ENCODE results near the gene ITPRID2.

Gene ITPRID2

GRCh38 chr2:181891258-181891965 is at the start of gene ITPRID2:
ITPRID2 (plus strand) TSS chr2:181891730; CDS start chr2:181892067, 337 bp downstream.
- peak; percentile 60 for DNase-seq (ENCODE audit: low read depth)

- no peak for DNase-seq (ENCODE audit: low read depth)
Observed at GRCh38 chr2:181844551-181845290, 46.8 kb upstream of the ITPRID2 start.

DNA sequence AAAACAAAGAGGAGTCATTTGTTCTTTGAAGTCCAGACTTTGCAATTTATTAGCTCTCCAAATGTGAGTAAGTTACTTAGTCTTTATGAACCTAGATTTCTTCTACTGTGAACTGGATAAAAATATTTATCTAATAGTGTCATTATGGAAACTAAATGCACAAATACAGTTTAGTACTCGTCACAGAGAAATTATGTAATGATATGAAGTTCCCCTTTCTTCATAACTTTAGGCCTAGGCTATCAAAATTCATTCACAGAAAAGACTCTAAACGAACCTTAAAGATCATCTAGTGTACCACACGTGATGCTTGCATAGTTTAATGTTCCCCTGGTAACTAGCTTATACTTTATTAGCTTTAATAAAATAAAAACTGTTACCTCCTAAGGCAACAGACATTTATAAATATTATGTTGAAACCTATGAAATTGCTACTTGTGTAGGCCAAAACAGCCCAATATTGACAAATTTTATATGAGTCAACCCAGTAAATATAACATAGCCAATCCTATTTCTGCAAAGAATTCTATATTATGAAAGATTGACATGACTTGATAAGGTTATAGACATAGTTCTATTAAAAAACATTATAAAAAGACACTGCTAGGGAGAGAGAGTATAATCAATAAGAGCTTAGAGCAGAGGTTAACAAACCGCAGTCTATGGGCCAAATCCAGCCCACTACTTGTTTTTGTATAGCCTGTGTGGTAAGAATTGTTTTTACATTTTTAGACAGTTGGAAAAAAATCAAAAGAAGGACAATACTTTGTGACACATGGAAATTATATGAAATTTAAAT is 44.9 kb upstream of the ITPRID2 start:
- no peak for DNase-seq (ENCODE audit: low read depth)

GRCh38 chr2:181847198-181847556 is 44.4 kb upstream of the ITPRID2 start:
- DNase-seq (ENCODE audit: low read depth): no peak

GRCh38 chr2:181847702-181848101 is 43.8 kb upstream of the ITPRID2 start:
- DNase-seq (ENCODE audit: low read depth): no peak

DNA sequence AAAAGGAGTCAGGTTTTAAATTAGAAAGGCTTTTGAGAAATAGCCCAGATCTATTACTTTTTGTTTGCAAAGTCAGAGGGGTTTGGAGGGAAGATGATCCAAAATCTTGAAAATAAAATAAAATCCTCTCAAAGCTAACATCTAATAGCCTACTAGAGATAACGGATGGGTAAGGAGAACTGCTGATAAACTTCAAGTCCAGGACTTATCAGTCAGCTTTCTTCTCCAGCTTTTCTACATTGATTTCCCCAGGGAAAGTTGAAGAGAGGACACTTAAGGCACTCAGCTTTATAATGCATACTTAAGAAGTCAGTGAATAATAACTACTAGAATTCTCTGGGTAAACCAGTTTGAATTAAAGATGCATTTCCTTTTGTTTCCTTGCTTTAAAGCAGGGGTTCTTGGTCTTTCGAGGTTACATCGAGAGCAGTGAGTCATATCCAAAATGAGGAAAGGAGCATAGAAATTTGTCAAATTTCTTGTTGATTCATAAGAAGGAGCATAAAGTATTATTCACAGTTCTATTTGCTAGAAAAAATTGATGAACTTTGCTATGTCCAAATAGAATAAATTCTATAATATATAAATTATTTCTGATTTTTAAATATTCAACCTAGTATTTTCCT is 43.2 kb upstream of the ITPRID2 start:
- no peak for DNase-seq (ENCODE audit: low read depth)

DNA sequence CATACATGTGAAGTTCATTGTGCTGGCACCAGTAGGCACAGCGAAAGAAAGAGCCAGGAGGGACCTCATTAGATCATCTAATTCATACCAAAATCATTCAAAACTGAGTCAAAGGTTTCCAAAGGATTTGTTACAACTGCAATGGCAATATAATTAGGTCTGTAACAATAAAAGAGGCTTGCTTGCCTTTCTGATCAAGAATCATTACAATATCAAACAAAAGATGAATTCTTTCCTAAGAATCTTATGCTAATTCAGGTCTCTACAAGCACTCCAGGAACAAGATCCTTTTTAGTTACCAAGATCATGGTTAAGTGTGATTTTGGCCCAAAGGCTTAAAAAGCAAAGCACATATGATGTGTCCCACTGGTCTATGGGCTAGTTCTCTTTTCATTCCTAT is 41.9 kb upstream of the ITPRID2 start:
- DNase-seq (ENCODE audit: low read depth): no peak

- no peak for DNase-seq (ENCODE audit: low read depth)
Observed at GRCh38 chr2:181850936-181851560, 40.5 kb upstream of the ITPRID2 start.

- DNase-seq (ENCODE audit: low read depth): no peak
Observed at GRCh38 chr2:181851726-181852125, 39.8 kb upstream of the ITPRID2 start.

GRCh38 chr2:181853696-181854095 is 37.8 kb upstream of the ITPRID2 start:
- no peak for DNase-seq (ENCODE audit: low read depth)

- no peak for DNase-seq (ENCODE audit: low read depth)
Observed at GRCh38 chr2:181857483-181857882, 34.0 kb upstream of the ITPRID2 start.

DNA sequence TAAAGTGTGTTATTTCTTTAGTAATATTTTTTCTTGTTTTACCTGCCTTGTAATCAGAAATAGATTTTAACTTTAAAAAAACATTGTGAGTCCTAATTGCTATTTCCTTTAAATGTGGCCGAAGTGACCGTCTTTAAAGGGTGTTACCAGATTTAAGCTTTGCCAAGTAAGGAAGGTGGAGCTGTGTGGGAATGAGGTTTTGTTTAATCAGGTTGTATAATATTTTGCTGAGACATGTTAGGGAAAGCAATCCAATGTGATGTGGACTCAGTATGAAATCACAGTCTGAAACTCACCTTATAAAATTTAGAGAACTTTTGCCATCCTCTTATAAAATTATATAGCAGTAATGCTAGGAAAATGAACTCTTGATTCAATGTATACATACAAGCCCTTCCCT is 32.9 kb upstream of the ITPRID2 start:
- DNase-seq (ENCODE audit: low read depth): no peak

- no peak for DNase-seq (ENCODE audit: low read depth)
Observed at GRCh38 chr2:181859123-181859522, 32.4 kb upstream of the ITPRID2 start.

DNA sequence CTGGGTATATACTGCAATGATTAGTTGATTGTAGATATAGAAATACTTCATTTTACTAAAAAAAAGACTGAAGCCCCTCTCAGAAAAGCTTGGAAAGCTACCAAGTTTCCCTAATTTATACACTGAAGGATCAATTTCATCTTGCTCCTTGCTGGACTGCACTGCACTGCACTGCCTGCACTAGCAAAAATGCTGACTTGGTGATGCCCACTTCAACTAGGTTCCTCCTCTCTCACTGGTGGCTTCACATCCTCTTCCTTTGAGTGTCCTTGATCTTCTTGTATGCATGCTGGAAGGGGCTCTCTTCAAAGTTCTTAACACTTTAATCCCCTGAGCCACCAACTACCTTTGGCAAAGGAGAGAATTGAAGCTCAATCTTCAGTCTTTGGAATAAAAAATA is 31.7 kb upstream of the ITPRID2 start:
- DNase-seq (ENCODE audit: low read depth): no peak

- no peak for DNase-seq (ENCODE audit: low read depth)
Observed at GRCh38 chr2:181861379-181861778, 30.2 kb upstream of the ITPRID2 start.

- DNase-seq (ENCODE audit: low read depth): no peak
Observed at GRCh38 chr2:181862583-181863281, 28.8 kb upstream of the ITPRID2 start.

DNA sequence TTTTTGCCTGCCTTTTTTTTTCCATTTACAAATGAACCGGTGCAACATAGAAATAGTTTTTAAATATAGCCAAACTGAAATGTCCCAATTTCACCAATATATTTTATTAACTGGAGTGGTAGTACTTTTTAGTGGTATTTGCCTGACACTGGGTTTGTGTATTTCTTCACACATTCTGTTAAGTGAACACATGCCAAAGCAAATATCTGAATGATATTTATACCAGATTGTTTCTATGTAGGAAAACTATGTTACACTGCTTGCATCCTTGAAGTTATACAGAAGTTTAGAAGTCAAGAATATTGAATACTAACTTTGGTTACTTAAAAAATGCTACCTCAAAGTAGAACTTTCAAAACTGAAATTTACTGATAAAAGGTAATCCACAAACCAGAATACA is 19.4 kb upstream of the ITPRID2 start:
- DNase-seq (ENCODE audit: low read depth): no peak

GRCh38 chr2:181876614-181877063 is 14.9 kb upstream of the ITPRID2 start:
- no peak for DNase-seq (ENCODE audit: low read depth)

DNA sequence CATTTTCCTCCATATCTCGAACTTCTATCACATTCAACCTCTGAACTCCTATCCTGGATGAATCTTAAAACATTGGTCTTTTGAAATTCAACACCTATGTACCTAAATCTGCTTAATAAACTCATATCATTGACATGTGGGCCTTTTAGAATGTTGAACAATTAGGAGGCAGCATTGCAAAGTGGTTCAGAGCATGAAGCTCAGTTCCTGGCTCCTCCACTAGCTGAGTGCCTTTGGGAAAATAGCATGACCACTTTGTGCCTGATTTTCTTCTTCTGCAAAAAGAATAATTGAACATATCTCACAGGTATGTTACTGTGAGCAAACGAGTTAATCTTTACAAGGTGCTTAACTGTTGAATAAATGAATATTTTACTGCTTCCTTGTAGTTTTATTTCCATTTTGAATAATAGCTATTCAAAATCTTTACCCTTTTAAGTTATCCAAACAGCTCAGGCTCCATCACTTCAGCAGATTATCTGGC is 14.3 kb upstream of the ITPRID2 start:
- DNase-seq (ENCODE audit: low read depth): no peak

DNA sequence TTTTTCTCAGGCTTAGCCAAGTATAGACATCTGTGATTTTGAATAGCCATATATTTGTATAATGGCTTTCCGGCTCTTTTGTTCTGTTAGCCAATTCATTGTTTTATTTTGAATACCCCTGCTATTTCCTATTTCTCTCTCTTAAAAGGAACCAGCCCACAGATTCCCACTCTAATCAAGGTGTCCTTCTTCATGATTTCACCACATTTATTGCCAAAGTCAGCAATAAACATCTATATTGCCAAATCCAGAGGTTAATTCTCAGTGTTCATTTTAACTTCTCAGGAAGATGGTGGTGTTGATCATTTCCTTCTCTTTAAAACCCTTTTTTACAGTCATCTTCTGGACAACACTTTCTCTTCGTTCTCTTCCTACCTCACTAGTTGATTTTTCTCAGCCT is 13.1 kb upstream of the ITPRID2 start:
- DNase-seq (ENCODE audit: low read depth): no peak

DNA sequence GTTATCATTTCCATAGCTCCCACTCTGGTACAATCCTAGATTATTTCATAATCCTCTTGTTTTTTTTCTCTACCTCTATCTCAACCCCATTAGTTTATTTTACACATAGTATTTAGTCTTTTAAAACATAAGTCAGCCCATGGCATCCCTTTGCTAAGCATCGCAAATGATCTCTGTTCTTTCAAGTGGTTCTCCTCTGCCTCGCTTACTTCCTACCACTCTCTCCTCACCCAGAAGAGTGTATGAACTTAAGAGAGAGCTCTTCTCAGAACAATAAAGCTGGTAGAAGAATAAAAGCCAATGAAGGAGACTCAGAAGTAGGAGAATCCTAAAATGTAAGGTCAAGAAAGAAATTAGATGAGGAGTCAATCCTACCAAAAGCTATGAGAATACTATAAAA is 12.2 kb upstream of the ITPRID2 start:
- no peak for DNase-seq (ENCODE audit: low read depth)
